Dermis microvascular lymphatic vessel endothelial cell (primary cell): Measurements from ENCODE around the gene SNAP91. TPM values are rescaled to one million over a fixed set of nuclear protein-coding genes. Genes with fewer than 3 reads are reported as not detected.
"Not testable (repeated sequence)": the region's sequence is repeated elsewhere in the genome, so short reads cannot be mapped to it uniquely, and the experiment has no call there.

ENCODE experiments used
- DNase-seq, 2 donors: peaks; one replicate each; pipeline versions ENCODE4 v3.0.0 to v3.0.0-alpha.2; 2010; ENCODE audit warnings: low read depth in 2 of 2
- total RNA-seq: library from RNA; depleted of rRNA; stranded (reverse); fragments of >200 nt; gene quantifications from 2 replicates; pipeline ENCODE4 v1.2.1, GENCODE V29; 2014

Gene SNAP91
- total RNA-seq: 0.13 and 1.3 TPM in 2 replicates

DNA sequence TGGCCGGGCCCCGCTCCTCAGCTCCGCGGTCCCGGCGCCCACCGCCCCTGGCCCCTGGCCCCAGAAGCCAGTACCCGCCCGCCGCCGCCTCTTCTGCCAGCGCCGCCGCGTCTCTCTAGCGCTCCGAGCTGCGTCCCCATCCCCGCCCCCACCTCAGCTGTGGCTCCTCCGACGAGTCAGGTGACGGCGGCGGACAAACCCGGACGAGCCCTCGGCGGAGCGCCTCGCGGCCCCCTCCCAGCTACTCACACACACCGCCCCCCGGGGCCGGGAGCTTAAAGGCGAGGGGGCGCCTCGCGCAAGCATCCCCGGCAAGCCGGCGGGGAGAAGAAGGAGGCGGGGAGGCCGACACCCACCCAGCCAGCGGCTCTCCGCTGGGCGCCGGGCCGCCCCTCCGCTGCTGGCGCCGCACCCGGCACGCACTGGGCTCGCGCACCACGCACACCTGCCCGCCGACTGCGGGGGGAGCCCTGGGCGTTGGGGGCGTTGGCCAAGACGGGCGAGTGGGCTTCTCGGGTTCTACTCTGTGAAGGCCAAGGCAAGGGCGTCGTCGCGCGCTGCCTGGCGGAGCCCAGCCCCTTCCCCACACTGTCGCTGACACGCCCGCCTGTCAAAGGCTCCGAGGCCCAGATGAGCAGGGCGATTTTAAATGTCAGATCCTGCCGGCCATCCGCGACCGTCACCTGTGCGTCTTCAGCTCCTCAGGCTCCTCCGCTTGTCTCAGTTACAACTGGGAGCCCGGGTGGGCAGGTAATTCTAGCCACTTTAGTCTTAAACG lies at the start of gene SNAP91:
TSS of gene SNAP91 (minus strand) at position 132 of the 778 bp plus-strand sequence. CDS start 1,174 bp downstream, outside the sequence.
- DNase-seq: peak; percentile 2 to 57

DNA sequence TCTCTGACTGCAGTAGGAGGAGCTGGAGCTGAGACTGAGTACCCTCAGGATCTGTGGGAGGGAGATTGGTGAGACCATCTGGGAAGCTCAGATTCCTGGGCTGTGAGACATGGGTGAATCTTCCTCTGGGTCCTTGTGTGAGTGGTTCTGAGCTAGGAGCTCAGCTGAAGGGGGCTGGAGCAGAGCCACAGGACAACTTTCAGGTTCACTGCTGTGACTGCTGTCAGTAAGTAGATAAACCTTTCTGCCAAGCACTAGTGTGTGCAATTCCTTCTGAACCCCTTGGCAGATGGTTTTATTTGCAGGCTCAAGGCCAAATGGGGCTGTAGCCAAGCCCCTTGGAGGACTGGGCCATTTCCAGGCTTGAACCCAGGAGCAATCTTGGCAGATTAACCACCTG lies 49.6 kb upstream of the SNAP91 start:
- no peak for DNase-seq

- no peak for DNase-seq
These were observed 48.1 kb upstream of the SNAP91 start for GRCh38 chr6:83757021-83757420.

- no peak for DNase-seq
These were observed 47.7 kb upstream of the SNAP91 start for GRCh38 chr6:83756565-83756964.

DNA sequence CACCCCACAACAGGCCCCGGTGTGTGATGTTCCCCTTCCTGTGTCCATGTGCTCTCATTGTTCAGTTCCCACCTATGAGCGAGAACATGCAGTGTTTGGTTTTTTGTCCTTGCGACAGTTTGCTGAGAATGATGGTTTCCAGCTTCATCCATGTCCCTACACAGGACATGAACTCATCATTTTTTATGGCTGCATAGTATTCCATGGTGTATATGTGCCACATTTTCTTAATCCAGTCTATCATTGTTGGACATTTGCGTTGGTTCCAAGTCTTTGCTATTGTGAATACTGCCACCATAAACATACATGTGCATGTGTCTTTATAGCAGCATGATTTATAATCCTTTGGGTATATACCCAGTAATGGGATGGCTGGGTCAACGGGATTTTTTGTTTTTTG lies 43.5 kb upstream of the SNAP91 start:
- not testable (repeated sequence) for DNase-seq

DNA sequence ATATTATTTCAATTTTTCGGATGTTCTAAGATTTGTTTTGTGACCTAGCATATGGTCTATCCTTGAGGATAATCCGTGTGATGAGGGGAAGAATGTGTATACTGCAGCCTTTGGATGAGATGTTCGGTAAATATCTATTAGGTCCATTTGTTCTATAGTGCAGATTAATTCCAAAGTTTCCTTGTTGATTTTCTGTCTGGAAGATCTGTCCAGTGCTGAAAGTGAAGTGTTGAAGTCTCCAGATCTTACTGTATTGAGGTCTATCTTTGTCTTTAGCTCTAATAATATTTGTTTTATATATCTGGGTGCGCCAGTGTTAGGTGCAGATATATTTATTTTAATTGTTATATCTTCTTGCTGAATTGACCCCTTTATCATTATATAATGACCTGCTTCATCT lies 32.2 kb upstream of the SNAP91 start:
- no peak for DNase-seq

- no peak for DNase-seq
These were observed 26.6 kb upstream of the SNAP91 start for GRCh38 chr6:83735461-83735860.

- DNase-seq: no peak
These were observed 21.0 kb upstream of the SNAP91 start for GRCh38 chr6:83729871-83730270.

GRCh38 chr6:83722876-83723275 lies 14.0 kb upstream of the SNAP91 start:
- no peak for DNase-seq

GRCh38 chr6:83717809-83718208 lies 8.9 kb upstream of the SNAP91 start:
- no peak for DNase-seq

DNA sequence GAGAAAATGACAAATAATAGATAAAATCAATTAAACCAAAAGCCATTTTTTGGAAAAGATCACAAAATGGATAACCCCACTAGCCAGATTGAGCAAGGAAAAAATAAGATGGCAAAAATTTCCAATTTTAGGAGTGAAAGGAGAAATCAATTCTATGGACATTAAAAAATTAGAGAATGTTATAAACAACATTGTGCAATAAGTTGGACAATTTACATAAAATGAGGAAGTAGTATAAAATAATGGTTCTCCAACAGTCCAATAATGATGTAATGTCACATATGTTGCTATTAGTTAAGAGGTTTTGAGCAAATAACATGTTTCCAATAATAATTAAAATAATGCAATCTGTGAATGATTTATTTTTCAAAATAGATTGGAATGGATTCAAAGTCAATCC lies 3.1 kb upstream of the SNAP91 start:
- no peak for DNase-seq

GRCh38 chr6:83709748-83710050 lies 798 bp upstream of the SNAP91 start:
- DNase-seq: no peak

- peak in 1 of 2 donors; percentile 19 for DNase-seq
These were observed 343 bp downstream of the SNAP91 start for GRCh38 chr6:83708546-83708969.

GRCh38 chr6:83707829-83708545 lies 914 bp downstream of the SNAP91 start:
- DNase-seq: no peak

GRCh38 chr6:83702749-83703148 lies 6.2 kb downstream of the SNAP91 start:
- no peak for DNase-seq

GRCh38 chr6:83702077-83702476 lies 6.8 kb downstream of the SNAP91 start:
- no peak for DNase-seq

- DNase-seq: peak; percentile 72 to 76
These were observed 12.2 kb downstream of the SNAP91 start for GRCh38 chr6:83696674-83697073.

- DNase-seq: no peak
These were observed 23.4 kb downstream of the SNAP91 start for GRCh38 chr6:83685481-83685880.

DNA sequence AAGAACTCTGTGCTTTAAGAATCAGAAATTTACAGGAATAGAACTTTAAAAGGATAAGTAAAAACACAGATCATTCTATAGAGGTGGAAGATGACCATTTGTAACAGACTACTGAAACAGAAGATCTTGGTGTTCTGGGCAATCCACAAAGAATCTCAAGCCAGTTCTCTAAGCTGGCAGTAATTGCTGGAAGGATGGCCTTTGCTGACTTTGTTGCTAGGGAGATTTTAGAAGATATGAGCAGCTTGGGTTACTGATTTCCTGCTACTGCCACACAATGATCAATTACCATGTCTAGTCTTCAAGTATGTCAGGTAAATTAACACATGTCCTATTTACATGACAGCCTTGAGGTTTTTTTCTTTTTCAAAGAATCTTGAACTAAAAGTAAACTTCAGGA lies 31.1 kb downstream of the SNAP91 start:
- no peak for DNase-seq

DNA sequence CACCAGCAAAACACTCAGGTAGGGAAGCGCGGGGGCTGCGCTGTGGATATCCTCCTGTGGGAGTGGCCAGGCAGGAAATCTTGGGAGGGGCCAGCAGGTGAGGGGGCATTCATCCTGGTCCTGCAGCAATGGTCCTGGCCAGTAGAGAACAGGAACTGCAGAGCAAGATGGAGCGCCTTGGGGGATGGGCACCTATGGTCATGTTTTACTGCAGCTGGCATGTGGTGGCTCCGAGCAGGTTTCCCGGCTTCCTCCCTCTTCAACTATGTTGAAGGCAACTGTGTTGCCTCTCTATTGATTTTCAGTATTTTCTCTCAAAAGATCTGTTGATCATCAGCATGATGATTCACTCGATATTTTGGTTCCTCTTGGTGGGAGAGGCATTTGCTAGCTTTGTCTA lies 70.9 kb downstream of the SNAP91 start:
- DNase-seq: no peak

DNA sequence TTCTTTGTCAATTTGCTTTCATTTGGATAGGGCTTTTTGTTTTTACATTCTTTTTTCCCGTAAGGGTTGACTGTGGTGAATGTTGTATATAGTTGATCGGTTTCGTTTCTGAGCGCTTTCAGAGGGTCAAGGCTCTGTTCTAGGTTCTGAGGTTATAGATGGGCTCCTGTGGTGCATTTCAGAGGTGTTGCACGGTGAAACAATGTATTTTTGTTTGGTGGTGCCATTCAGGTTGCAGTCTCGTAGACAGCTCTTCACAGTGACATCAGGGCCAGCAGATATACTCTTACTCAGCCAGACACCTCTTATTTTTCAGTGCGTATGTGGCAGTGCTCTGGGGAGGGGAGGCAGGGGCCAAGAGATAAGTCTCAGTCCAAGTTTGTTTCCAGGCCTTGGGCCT lies 72.1 kb downstream of the SNAP91 start:
- DNase-seq: no peak

GRCh38 chr6:83633609-83634008 lies 75.3 kb downstream of the SNAP91 start:
- no peak for DNase-seq

- DNase-seq: no peak
These were observed 75.8 kb downstream of the SNAP91 start for GRCh38 chr6:83633149-83633548.
